Measurements from ENCODE around the gene ACTL8.

ACTL8 gene

GRCh38 chr1:17847111-17847510 is 92.0 kb downstream of the ACTL8 start:
- H3K36me3 ChIP-seq, result no peaks in the 10 kb centered on the region
- H3K9ac ChIP-seq, result no peak overlapping the region
- no peak for TF ChIP-seq Cebpa-rat (IDR thresholded peaks at IDR 0.05)
- no peaks in the 10 kb centered on the region for H4K20me1 ChIP-seq
- no peak overlapping the region for H3K27ac ChIP-seq
- H3K27me3 ChIP-seq, result no peaks in the 10 kb centered on the region
- peaks cover 10% of the 10 kb centered on the region for H3K4me1 ChIP-seq
- H3K4me2 ChIP-seq, result no peak overlapping the region
- H3K4me3 ChIP-seq, result no peak overlapping the region
- H3K9me3 ChIP-seq, result no peaks in the 10 kb centered on the region

DNA sequence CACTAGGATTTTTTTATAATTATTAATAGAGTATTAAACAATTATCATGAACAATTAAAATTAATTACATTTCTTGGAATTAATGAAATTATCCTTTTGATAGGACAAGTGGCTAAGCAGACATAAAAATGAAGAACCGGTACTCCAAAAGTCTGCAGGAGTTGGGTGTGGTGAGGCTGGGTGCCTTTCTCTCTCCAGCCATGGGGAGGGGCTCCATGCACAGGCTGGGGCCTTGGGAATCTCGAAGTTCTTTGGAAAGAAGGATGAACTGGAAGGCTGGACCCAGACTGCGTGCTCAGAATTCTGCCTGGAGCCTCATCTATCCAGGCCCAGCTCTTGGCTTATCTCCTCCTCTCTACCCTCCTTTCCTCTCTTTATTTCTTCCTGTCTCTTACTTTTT is 94.1 kb downstream of the ACTL8 start:
- no peaks in the 10 kb centered on the region for H4K20me1 ChIP-seq
- no peaks in the 10 kb centered on the region for H3K9me3 ChIP-seq
- H3K27me3 ChIP-seq, result no peaks in the 10 kb centered on the region
- no peak overlapping the region for H3K4me3 ChIP-seq
- no peak overlapping the region for H3K9ac ChIP-seq
- peaks cover 9% of the 10 kb centered on the region; the same call in 1 of the 2 replicates for H3K4me1 ChIP-seq
- no peaks in the 10 kb centered on the region for H3K36me3 ChIP-seq
- no peak for TF ChIP-seq Cebpa-rat (IDR thresholded peaks at IDR 0.05)
- H3K4me2 ChIP-seq, result no peak overlapping the region
- H3K27ac ChIP-seq, result no peak overlapping the region

DNA sequence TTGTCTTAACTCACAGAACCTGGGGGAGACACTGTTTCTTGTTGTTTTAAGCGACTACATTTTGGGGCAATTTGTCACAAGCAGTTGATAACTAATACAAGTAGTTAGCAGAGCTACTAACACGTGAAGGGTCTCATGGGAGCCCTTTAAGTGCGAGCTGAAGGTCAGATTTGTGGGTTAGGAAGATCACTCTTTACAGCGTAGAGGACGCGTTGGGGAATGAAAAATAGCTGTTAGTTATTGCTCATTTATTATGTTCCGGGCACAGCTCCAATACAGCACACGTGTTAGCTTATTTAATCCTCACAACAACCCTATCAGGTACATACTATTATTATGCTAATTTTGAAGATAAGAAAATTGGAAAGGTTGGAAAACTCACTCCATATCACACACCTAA is 95.9 kb downstream of the ACTL8 start:
- no peak overlapping the region for H3K27ac ChIP-seq
- no peak for TF ChIP-seq Cebpa-rat (IDR thresholded peaks at IDR 0.05)
- H3K9ac ChIP-seq, result no peak overlapping the region
- H3K27me3 ChIP-seq, result no peaks in the 10 kb centered on the region
- no peaks in the 10 kb centered on the region for H3K36me3 ChIP-seq
- no peaks in the 10 kb centered on the region for H3K9me3 ChIP-seq
- H3K4me2 ChIP-seq, result no peak overlapping the region
- peaks cover 9% of the 10 kb centered on the region; the same call in 1 of the 2 replicates for H3K4me1 ChIP-seq
- no peak overlapping the region for H3K4me3 ChIP-seq
- H4K20me1 ChIP-seq, result no peaks in the 10 kb centered on the region

- no peak for TF ChIP-seq Cebpa-rat (IDR thresholded peaks at IDR 0.05)
- Histone ChIP-seq H3K36me3 (no peaks in the 10 kb centered on the region), H3K4me2 (peak overlapping the region; percentile 12; the same call in 1 of the 2 replicates), H3K4me1 (peaks cover 9% of the 10 kb centered on the region; the same call in 1 of the 2 replicates), H3K27ac (no peak overlapping the region), H3K27me3 (no peaks in the 10 kb centered on the region), H3K4me3 (no peak overlapping the region), H4K20me1 (no peaks in the 10 kb centered on the region), H3K9ac (no peak overlapping the region), H3K9me3 (no peaks in the 10 kb centered on the region)
Observed at GRCh38 chr1:17852383-17852782, 97.2 kb downstream of the ACTL8 start.

GRCh38 chr1:17853241-17853935 is 98.3 kb downstream of the ACTL8 start:
- Histone ChIP-seq H4K20me1 (no peaks in the 10 kb centered on the region), H3K27ac (no peak overlapping the region), H3K9me3 (no peaks in the 10 kb centered on the region), H3K9ac (no peak overlapping the region), H3K27me3 (no peaks in the 10 kb centered on the region), H3K36me3 (no peaks in the 10 kb centered on the region), H3K4me2 (no peak overlapping the region; the same call in 1 of the 2 replicates), H3K4me1 (peaks cover 9% of the 10 kb centered on the region; the same call in 1 of the 2 replicates), H3K4me3 (no peak overlapping the region)
- TF ChIP-seq Cebpa-rat (IDR thresholded peaks at IDR 0.05), result no peak

GRCh38 chr1:17856496-17857108 is 101.5 kb downstream of the ACTL8 start:
- no peak for TF ChIP-seq Cebpa-rat (IDR thresholded peaks at IDR 0.05)
- Histone ChIP-seq H3K27me3 (no peaks in the 10 kb centered on the region), H4K20me1 (no peaks in the 10 kb centered on the region)

DNA sequence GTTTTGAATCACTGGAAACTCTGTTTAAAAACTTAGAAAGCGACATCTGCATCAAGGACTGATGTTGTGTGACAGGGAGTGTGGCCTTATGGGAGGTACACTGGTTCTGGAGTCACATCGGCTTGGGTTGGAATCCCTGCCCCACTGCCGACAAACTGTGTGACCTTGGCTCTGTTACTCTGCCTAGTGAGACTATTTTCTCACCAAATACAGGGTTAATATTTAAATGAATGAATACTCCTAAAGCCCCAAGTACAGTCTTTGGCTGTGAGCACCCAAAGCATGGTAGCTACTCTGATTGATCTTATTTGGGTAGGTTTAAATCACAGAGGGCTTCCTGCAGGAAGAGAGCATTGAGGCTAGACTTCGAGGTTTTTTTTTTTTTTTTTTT is 102.0 kb downstream of the ACTL8 start:
- no peak for TF ChIP-seq Cebpa-rat (IDR thresholded peaks at IDR 0.05)
- no peaks in the 10 kb centered on the region for H3K9me3 ChIP-seq

More at GRCh38 chr1:17856496-17857108, 101.5 kb downstream of the ACTL8 start:
- H3K9me3 ChIP-seq, result no peaks in the 10 kb centered on the region
- H3K36me3 ChIP-seq, result no peaks in the 10 kb centered on the region
- H3K9ac ChIP-seq, result no peak overlapping the region
- no peak overlapping the region for H3K27ac ChIP-seq
- H3K4me2 ChIP-seq, result no peak overlapping the region
- H3K4me3 ChIP-seq, result no peak overlapping the region
- H3K4me1 ChIP-seq, result peaks cover 16% of the 10 kb centered on the region

GRCh38 chr1:17857996-17858395 is 102.9 kb downstream of the ACTL8 start:
- H3K9me3 ChIP-seq, result no peaks in the 10 kb centered on the region
- no peak for TF ChIP-seq Cebpa-rat (IDR thresholded peaks at IDR 0.05)
- H3K4me1 ChIP-seq, result peaks cover 20% of the 10 kb centered on the region
- H3K9ac ChIP-seq, result no peak overlapping the region
- H3K27ac ChIP-seq, result no peak overlapping the region
- H4K20me1 ChIP-seq, result no peaks in the 10 kb centered on the region
- H3K36me3 ChIP-seq, result no peaks in the 10 kb centered on the region
- H3K27me3 ChIP-seq, result no peaks in the 10 kb centered on the region
- no peak overlapping the region for H3K4me3 ChIP-seq
- no peak overlapping the region for H3K4me2 ChIP-seq

More for the DNA sequence above, 102.0 kb downstream of the ACTL8 start:
- Histone ChIP-seq H3K36me3 (no peaks in the 10 kb centered on the region), H3K27me3 (no peaks in the 10 kb centered on the region), H3K27ac (no peak overlapping the region), H3K4me2 (no peak overlapping the region), H3K9ac (no peak overlapping the region), H4K20me1 (no peaks in the 10 kb centered on the region), H3K4me1 (peaks cover 21% of the 10 kb centered on the region), H3K4me3 (no peak overlapping the region)

DNA sequence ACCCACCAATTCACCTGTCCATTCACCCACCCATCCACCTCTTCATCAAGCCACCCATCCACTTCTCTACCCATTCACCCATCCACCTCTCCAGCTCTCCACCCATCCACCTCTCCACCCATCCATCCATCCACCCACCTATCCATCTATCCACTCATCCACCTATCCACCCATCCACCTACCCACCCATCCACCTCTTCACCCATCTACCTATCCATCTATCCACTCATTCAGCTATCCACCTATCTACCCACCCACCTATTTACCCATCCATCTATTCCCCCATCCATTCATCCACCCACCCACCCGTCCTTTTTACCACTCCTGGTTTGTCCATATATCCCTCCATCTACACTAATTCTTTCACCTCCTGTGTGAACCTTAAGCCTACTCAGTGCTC is 105.7 kb downstream of the ACTL8 start:
- H3K36me3 ChIP-seq, result no peaks in the 10 kb centered on the region
- no peaks in the 10 kb centered on the region for H4K20me1 ChIP-seq
- H3K9ac ChIP-seq, result no peak overlapping the region
- H3K4me2 ChIP-seq, result no peak overlapping the region; the same call in 1 of the 2 replicates
- no peak for TF ChIP-seq Cebpa-rat (IDR thresholded peaks at IDR 0.05)
- no peak overlapping the region for H3K27ac ChIP-seq
- no peaks in the 10 kb centered on the region for H3K9me3 ChIP-seq
- no peak overlapping the region for H3K4me3 ChIP-seq
- H3K4me1 ChIP-seq, result peaks cover 20% of the 10 kb centered on the region
- no peaks in the 10 kb centered on the region for H3K27me3 ChIP-seq

DNA sequence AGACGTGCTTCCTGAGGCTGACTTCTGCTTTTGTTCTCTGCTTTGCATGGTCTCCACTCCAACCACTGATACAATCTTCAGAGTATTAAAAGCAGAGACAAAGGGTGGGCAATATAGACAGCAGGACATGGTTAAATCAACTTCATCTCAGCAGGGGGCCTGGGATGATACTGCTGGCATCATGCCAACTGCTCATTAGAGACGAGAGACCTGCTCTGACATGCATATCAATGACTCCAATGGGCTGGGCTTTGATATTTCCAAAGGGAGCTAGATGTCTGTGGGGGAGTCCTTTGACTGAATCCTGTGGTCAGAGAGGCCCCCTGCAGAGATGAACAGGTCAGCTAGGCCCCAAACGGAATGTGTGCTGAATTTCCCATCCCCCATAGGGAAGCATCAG is 106.6 kb downstream of the ACTL8 start:
- Histone ChIP-seq H3K4me3 (no peak overlapping the region), H3K9ac (no peak overlapping the region), H3K27ac (no peak overlapping the region), H4K20me1 (no peaks in the 10 kb centered on the region), H3K27me3 (no peaks in the 10 kb centered on the region), H3K9me3 (no peaks in the 10 kb centered on the region), H3K4me2 (peak overlapping the region; percentile 67), H3K4me1 (peaks cover 28% of the 10 kb centered on the region), H3K36me3 (no peaks in the 10 kb centered on the region)
- TF ChIP-seq Cebpa-rat (IDR thresholded peaks at IDR 0.05), result no peak

Data from BLaER1 (cell line).